ENCODE data around the gene MACROD2.

The MACROD2 gene

GRCh38 chr20:15916623-15917022 lies 1921.3 kb downstream of the MACROD2 start:
- DNase-seq: no peak

- no peak for DNase-seq
These were observed 1922.0 kb downstream of the MACROD2 start for GRCh38 chr20:15917283-15917682.

- DNase-seq: no peak
These were observed 1923.3 kb downstream of the MACROD2 start for GRCh38 chr20:15918631-15919030.

GRCh38 chr20:15919118-15919517 lies 1923.8 kb downstream of the MACROD2 start:
- no peak for DNase-seq

GRCh38 chr20:15921930-15922329 lies 1926.6 kb downstream of the MACROD2 start:
- no peak for DNase-seq

GRCh38 chr20:15922556-15922955 lies 1927.2 kb downstream of the MACROD2 start:
- no peak for DNase-seq

DNA sequence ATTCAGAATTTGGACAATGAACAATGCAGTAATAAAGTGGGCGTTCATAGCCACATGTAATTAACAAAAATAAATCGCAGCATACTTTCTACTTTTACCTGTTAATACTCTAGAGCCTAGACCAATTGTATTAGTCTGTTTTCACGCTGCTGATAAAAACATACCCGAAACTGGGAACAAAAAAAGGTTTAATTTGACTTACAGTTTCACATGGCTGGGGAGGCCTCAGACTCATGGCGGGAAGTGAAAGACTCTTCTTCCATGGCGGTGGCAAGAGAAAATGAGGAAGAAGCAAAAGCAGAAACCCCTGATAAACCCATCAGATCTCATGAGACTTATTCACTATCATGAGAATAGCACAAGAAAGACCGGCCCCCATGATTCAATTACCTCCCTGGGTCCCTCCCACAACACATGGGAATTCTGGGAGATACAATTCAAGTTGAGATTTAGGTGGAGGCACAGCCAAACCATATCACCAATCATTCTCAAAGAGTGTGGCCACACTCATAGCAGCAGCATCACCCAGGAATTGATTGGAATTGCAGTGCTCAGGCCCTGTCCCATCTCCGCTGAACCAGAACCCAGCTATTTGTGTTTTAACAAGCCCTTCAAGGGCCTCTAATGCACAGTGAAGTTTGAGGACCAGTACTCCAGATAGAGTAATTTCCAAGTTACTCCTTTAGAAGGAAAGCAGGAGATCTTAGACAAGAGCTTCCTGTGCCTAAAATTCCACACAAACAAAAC lies 1927.9 kb downstream of the MACROD2 start:
- DNase-seq: no peak

- DNase-seq: no peak
These were observed 1929.2 kb downstream of the MACROD2 start for GRCh38 chr20:15924556-15924955.

- no peak for DNase-seq
These were observed 1930.1 kb downstream of the MACROD2 start for GRCh38 chr20:15925376-15925775.

DNA sequence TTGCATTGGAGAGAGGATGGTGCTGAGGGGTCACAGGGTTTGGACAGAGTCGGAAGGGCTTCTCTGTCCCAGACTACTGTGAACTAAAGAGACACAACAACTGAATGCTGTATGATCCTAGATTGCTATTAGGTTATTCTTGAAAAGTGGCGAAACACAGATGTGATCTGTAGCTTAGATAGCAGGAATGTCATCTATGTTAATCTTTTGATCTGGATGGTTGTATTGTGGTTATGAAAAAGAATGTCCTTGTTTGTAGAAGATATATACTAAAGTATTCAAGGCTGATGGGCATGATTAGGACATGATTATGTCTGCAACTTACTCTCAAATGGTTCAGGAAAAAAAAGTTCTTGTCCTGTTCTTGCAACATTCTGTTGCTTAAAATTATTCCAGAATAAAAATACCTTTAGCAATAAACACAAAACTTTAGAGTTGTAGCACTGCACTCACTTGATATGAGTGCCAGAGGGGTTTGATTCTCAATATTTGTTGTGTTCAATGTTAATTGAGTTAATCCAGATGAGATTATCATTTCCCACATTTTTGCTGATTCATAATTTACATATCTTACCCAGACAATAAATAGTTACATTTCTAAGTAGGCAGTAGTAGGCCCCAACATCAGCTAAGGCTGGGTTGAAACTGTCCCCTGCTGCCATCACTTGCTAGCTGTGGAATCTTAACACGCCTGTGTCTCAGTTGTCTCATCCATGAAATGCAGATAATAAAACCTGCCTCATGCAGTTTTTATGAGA lies 1932.8 kb downstream of the MACROD2 start:
- no peak for DNase-seq

- no peak for DNase-seq
These were observed 1933.6 kb downstream of the MACROD2 start for GRCh38 chr20:15928946-15929345.

GRCh38 chr20:15930311-15931305 lies 1935.3 kb downstream of the MACROD2 start:
- no peak for DNase-seq

GRCh38 chr20:15931897-15932296 lies 1936.6 kb downstream of the MACROD2 start:
- no peak for DNase-seq

DNA sequence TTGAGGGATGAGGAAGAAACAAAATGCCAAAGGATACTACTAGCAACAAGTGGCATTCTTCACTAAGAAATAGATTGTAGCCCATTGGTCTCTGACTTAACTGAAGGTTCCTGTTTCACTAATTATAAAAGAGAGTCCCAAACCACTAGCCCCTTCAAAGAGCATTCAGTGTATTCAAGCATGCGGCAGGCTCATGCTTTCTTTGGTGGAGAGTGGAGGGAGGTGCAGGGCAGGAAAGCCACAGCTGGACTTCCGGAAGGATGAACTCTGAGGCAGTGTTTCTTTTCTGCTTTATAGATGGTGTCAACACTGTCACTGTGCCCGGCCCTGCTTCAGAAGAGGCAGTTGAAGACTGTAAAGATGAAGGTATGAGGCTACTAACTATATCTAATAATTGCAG lies 1941.9 kb downstream of the MACROD2 start:
- DNase-seq: no peak

DNA sequence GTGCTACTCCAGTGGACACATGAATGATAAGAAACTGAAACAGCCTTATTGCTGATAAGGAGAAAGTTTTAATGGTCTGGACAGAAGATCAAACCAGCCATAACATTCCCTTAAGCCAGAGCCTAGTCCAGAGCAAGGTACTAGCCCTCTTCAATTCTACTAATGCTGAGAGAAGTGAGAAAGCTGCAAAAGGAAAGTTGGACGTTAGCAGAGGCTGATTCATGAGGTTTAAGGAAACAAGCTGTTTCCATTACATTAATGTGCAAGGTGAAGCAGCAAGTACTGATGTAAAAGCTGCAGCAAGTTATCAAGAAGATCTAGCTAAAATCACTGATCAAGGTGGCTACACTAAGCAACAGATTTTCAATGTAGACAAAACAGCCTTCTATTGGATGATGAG lies 1943.5 kb downstream of the MACROD2 start:
- no peak for DNase-seq

GRCh38 chr20:15940127-15940526 lies 1944.8 kb downstream of the MACROD2 start:
- no peak for DNase-seq

DNA sequence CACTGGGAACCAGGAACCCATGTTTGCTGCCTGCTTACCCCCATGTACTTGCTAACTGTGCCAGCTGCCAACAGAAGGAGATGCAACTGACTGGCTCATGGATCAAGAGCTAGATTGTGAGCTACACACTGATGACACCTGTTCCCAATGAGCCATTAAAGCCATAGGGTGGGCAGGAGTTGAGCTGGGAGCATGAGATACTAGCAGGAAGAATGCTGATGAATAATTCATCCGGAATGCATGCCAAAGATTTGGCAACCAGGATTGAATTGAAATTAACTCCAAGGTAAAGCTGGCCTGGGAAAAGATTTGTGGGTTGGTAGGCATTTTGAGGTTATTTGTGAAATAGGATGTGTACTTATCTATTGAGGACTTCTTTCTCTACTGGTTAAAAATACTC lies 1946.8 kb downstream of the MACROD2 start:
- DNase-seq: no peak

DNA sequence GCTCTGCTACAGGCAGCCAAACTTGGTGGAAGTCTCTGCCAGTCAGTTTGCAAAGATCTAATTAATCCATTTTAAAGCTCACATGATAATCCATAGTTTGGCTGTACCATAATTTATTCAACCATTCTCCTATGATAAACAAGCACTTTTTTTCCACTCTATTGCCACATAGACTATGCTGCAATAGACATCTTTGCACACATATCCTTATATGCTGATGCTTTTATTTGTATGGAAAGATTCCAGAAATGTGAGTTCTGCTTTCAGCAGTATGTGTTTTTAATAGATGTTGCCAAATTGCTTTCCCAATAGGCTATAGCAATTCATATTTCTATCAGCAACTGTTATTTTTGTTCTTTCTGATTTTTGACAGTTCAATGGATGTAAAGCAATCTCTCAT lies 1950.0 kb downstream of the MACROD2 start:
- no peak for DNase-seq

DNA sequence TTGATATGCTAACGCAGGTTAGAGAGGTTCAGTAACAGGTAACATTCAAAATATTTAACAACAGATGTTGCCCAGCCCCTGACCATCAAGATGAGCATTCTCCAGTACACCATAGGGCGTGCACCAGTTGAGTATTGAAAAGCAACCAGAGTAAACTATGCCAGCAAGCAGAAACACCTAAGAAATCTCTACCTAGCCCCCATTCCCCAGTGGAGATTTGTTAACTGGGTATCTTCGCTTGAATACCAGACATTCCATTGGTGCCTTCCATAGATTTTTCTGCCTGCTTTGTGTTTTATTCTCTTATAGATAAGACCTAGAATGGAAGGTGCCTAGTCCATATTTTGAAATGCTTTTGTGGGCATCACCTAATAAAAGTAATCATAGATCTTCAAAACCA lies 1954.1 kb downstream of the MACROD2 start:
- no peak for DNase-seq

DNA sequence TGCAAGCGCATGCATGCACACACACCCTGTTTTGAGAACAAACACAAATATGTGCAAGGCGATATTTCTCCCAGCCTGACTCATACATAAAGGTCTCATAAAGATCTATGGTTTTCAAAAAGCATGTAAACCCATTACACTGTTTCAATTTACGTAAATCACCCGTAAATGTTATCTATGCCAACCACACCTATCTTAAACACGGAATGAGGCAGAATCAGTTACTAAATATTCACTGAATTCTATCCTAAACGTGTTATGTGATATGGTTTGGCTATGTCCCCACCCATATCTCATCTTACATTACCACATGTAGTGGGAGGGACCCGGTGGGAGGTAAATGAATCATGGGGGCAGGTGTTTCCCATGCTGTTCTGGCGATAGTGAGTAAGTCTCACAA lies 1956.3 kb downstream of the MACROD2 start:
- DNase-seq: no peak

DNA sequence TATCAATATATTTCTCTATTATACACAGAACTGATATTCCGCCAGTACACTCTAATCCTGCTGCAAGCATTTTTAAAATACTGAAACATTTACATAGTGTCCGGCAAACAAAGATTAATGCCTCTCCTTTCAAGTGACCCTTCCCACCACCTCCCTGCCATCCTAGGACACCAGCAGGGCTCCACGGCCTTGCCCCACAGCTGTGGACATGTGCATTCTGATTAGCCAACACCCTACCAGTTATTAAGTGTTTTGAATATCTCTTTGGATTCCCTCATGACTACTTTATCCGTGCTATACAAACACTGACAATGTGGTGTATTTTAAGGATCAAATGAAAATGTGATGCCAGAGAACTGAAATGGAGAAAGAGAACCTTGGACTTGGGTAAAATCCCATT lies 1962.8 kb downstream of the MACROD2 start:
- no peak for DNase-seq

- no peak for DNase-seq
These were observed 1969.8 kb downstream of the MACROD2 start for GRCh38 chr20:15965165-15965564.

- DNase-seq: no peak
These were observed 1972.0 kb downstream of the MACROD2 start for GRCh38 chr20:15967334-15967733.

All from central memory CD4-positive, alpha-beta T cell (primary cell).